Heart left ventricle (tissue), 13 donors: ENCODE measurements around the gene SEPTIN3.

Source experiments
- CTCF ChIP-seq, 12 donors: fragments of 200-600 bp; sonication (generic) in 4 of 12; IDR thresholded peaks; one replicate each; pipeline versions ENCODE4 v1.5.0 to v1.8.0; 2018 to 2022; ENCODE audit warnings: antibody characterized with exemption in 12 of 12, mild to moderate bottlenecking in 5 of 12
- POLR2A ChIP-seq, 2 donors: fragments of 450-650 bp; IDR thresholded peaks; one replicate each; pipeline ENCODE4 v1.6.1; 2017; ENCODE audit warnings: antibody characterized with exemption in 2 of 2, mild to moderate bottlenecking in 2 of 2, moderate library complexity in 2 of 2
- donor health status: ischemic (EF 13 %, LVEDD 7.1; RV severe dilation, severe dysfunction).
- donor health status: DM: no; HTN: yes; CAD: no.
- donor health status: DM: no; HTN: no; CAD: no.
- donor health status: ischemic (EF 25% LVEDD 6.9; RV normal size, moderate dysfunction).
- donor health status: ischemic (EF 25% LVEDD 5.7; RV mildly dilated, moderate dysfunction).
- donor health status: ischemic (EF 35%, LVEDD 5.7; RV mildly dilated, moderate dysfunction).
- donor health status: nonischemic (EF 11% LVEDD 7.7; RV severe dilation, severe dysfunction).
- donor health status: DM: yes; HTN: yes; CAD: no.
- donor health status: PGD.
- donor health status: ischemic (EF 29% LVEDD 5.4; RV normal size, mild dysfunction).
- donor health status: nonischemic (EF 23%, LVEDD 6.1; RV moderate dilation, normal function).

GRCh38 chr22:41931701-41932269 is 37.5 kb upstream of the SEPTIN3 start:
- TF ChIP-seq CTCF (IDR thresholded peaks at IDR 0.05) (no peak), POLR2A (IDR thresholded peaks at IDR 0.05) (no peak)
